Fibroblast of skin of right biceps (primary cell): ENCODE results near the gene TTC19.
"Not testable (repeated sequence)": the region's sequence is repeated elsewhere in the genome, so short reads cannot be mapped to it uniquely, and the experiment has no call there.

Source experiments
- DNase-seq: peaks from one replicate; pipeline ENCODE4 v3.0.0-alpha.2; 2013

The TTC19 gene

GRCh38 chr17:15973016-15973415 is 26.6 kb upstream of the TTC19 start:
- DNase-seq: no peak

- DNase-seq: no peak
Measured at GRCh38 chr17:15973834-15974233, 25.8 kb upstream of the TTC19 start.

- DNase-seq: no peak
Measured at GRCh38 chr17:15977894-15978293, 21.7 kb upstream of the TTC19 start.

- DNase-seq: no peak
Measured at GRCh38 chr17:15978606-15979005, 21.0 kb upstream of the TTC19 start.

GRCh38 chr17:15979013-15979412 is 20.6 kb upstream of the TTC19 start:
- DNase-seq: not testable (repeated sequence)

GRCh38 chr17:15981208-15981607 is 18.4 kb upstream of the TTC19 start:
- DNase-seq: no peak

- DNase-seq: peak; percentile 63
Measured at GRCh38 chr17:15981646-15982580, 17.7 kb upstream of the TTC19 start.

GRCh38 chr17:15996322-15996721 is 3.3 kb upstream of the TTC19 start:
- DNase-seq: no peak

- DNase-seq: no peak
Measured at GRCh38 chr17:15998031-15998562, 1.5 kb upstream of the TTC19 start.

GRCh38 chr17:15999974-16000827 is 577 bp downstream of the TTC19 start:
- peak; percentile 33 for DNase-seq

- DNase-seq: peak; percentile 12
Measured at GRCh38 chr17:16001226-16001897, 1.7 kb downstream of the TTC19 start.

- DNase-seq: no peak
Measured at GRCh38 chr17:16002708-16003260, 3.2 kb downstream of the TTC19 start.

- no peak for DNase-seq
Measured at GRCh38 chr17:16003841-16004240, 4.2 kb downstream of the TTC19 start.

- DNase-seq: no peak
Measured at GRCh38 chr17:16005636-16006035, 6.0 kb downstream of the TTC19 start.

- no peak for DNase-seq
Measured at GRCh38 chr17:16007439-16007838, 7.8 kb downstream of the TTC19 start.

- peak; percentile 79 for DNase-seq
Measured at GRCh38 chr17:16013943-16014407, 14.4 kb downstream of the TTC19 start.

- no peak for DNase-seq
Measured at GRCh38 chr17:16019347-16019746, 19.7 kb downstream of the TTC19 start.

GRCh38 chr17:16023881-16024280 is 24.3 kb downstream of the TTC19 start:
- no peak for DNase-seq

- DNase-seq: no peak
Measured at GRCh38 chr17:16025202-16025601, 25.6 kb downstream of the TTC19 start.

GRCh38 chr17:16026895-16027294 is 27.3 kb downstream of the TTC19 start:
- no peak for DNase-seq

GRCh38 chr17:16027708-16028584 is 28.3 kb downstream of the TTC19 start:
- DNase-seq: peak; percentile 95
